ENCODE results near the gene PTOV1. TPM values are rescaled to one million over a fixed set of nuclear protein-coding genes. Genes with fewer than 3 reads are reported as not detected.
A peak's percentile ranks its signal among the peaks of the same experiment; 100 is the strongest.
"Not testable (repeated sequence)": the region's sequence is repeated elsewhere in the genome, so short reads cannot be mapped to it uniquely, and the experiment has no call there.

The PTOV1 gene
- total RNA-seq, 2 experiments from 2014 or later, result 105 to 124 TPM

GRCh38 chr19:49818649-49819370 is 32.1 kb upstream of the PTOV1 start:
- H3K36me3 ChIP-seq (ENCODE audit: insufficient read depth, low read length), result peaks cover 36% of the 10 kb centered on the region
- peaks cover 59% of the 10 kb centered on the region for H3K4me1 ChIP-seq (ENCODE audit: insufficient read depth, low read length, poor library complexity, severe bottlenecking)
- POLR2A ChIA-PET, result interaction anchor here (0.7 to 1.9 kb wide), 3 partner anchors 31 to 56 kb away, joined by 4 to 8 read pairs (median 6); partner anchors contain the start of genes PTOV1 and TSKS
- H3K4me3 ChIP-seq (ENCODE audit: low read depth, low read length, poor library complexity, severe bottlenecking), result peak overlapping the region; percentile 90
- H4K20me1 ChIP-seq (ENCODE audit: insufficient read depth, low read length), result no peaks in the 10 kb centered on the region
- peak overlapping the region; percentile 72 for H3K27ac ChIP-seq (ENCODE audit: low read depth, low read length, poor library complexity, severe bottlenecking)
- TF ChIP-seq CTCF (conservative IDR thresholded peaks at IDR 0.05; ENCODE audit: low read length), result no peak
- no peak for TF ChIP-seq EZH2phosphoT487 (IDR thresholded peaks at IDR 0.05; ENCODE audit: borderline replicate concordance, low read depth, low read length)
- CTCF ChIA-PET (ENCODE audit: unreplicated experiment), result no interaction called here
- peak; percentile 43 for DNase-seq (ENCODE audit: low spot score)
- H3K9me3 ChIP-seq (ENCODE audit: low read length), result no peaks in the 10 kb centered on the region
- peaks cover 33% of the 10 kb centered on the region for H3K79me2 ChIP-seq (ENCODE audit: insufficient read depth, low read depth, low read length)
- peak overlapping the region; percentile 98 for H3K4me2 ChIP-seq (ENCODE audit: low read length)
- BruUV-seq (replicated peaks), result no TSS peak
- H2AFZ ChIP-seq (ENCODE audit: low read length), result peak overlapping the region; percentile 70; the same call in 1 of the 2 replicates
- no peaks in the 10 kb centered on the region for H3K9me2 ChIP-seq (ENCODE audit: insufficient read depth, low read length)
- intact Hi-C loops (cut with micrococcal nuclease; ENCODE audit: unreplicated experiment), result no loop called here

- DNase-seq (ENCODE audit: low spot score); H3K9me3 ChIP-seq (ENCODE audit: low read length); BruUV-seq (replicated peaks); H2AFZ ChIP-seq (ENCODE audit: low read length); H4K20me1 ChIP-seq (ENCODE audit: insufficient read depth, low read length); H3K9me2 ChIP-seq (ENCODE audit: insufficient read depth, low read length); intact Hi-C loops (cut with micrococcal nuclease; ENCODE audit: unreplicated experiment); CTCF ChIA-PET (ENCODE audit: unreplicated experiment): not testable (repeated sequence)
- peaks cover 59% of the 10 kb centered on the region for H3K4me1 ChIP-seq (ENCODE audit: insufficient read depth, low read length, poor library complexity, severe bottlenecking)
- H3K79me2 ChIP-seq (ENCODE audit: insufficient read depth, low read depth, low read length), result peaks cover 41% of the 10 kb centered on the region
- POLR2A ChIA-PET, result interaction anchor here (0.7 to 1.9 kb wide), 5 partner anchors 19 to 399 kb away, joined by 3 to 8 read pairs (median 4); partner anchors contain the start of genes PTOV1 and TSKS
- H3K36me3 ChIP-seq (ENCODE audit: insufficient read depth, low read length), result peaks cover 43% of the 10 kb centered on the region
- peak overlapping the region; percentile 90 for H3K4me3 ChIP-seq (ENCODE audit: low read depth, low read length, poor library complexity, severe bottlenecking)
- peak overlapping the region; percentile 72 for H3K27ac ChIP-seq (ENCODE audit: low read depth, low read length, poor library complexity, severe bottlenecking)
- H3K4me2 ChIP-seq (ENCODE audit: low read length), result peak overlapping the region; percentile 98
Observed at GRCh38 chr19:49819452-49820115, 31.4 kb upstream of the PTOV1 start.

- peaks cover 62% of the 10 kb centered on the region for H3K4me1 ChIP-seq (ENCODE audit: insufficient read depth, low read length, poor library complexity, severe bottlenecking)
- BruUV-seq (replicated peaks), result TSS peak; percentile 70
- CTCF ChIA-PET (ENCODE audit: unreplicated experiment), result no interaction called here
- peak overlapping the region; percentile 98 for H3K4me2 ChIP-seq (ENCODE audit: low read length)
- no peaks in the 10 kb centered on the region for H3K9me3 ChIP-seq (ENCODE audit: low read length)
- H3K79me2 ChIP-seq (ENCODE audit: insufficient read depth, low read depth, low read length), result peaks cover 46% of the 10 kb centered on the region
- H3K36me3 ChIP-seq (ENCODE audit: insufficient read depth, low read length), result peaks cover 49% of the 10 kb centered on the region
- no peak for TF ChIP-seq CTCF (conservative IDR thresholded peaks at IDR 0.05; ENCODE audit: low read length)
- TF ChIP-seq EZH2phosphoT487 (IDR thresholded peaks at IDR 0.05; ENCODE audit: borderline replicate concordance, low read depth, low read length), result no peak
- peak overlapping the region; percentile 72 for H3K27ac ChIP-seq (ENCODE audit: low read depth, low read length, poor library complexity, severe bottlenecking)
- DNase-seq (ENCODE audit: low spot score), result no peak
- intact Hi-C loops (cut with micrococcal nuclease; ENCODE audit: unreplicated experiment), result no loop called here
- POLR2A ChIA-PET, result interaction anchor here (0.7 to 1.7 kb wide), 3 partner anchors 19 to 399 kb away, joined by 3 to 4 read pairs (median 3); no protein-coding TSS in a partner anchor
- no peaks in the 10 kb centered on the region for H4K20me1 ChIP-seq (ENCODE audit: insufficient read depth, low read length)
- peak overlapping the region; percentile 90 for H3K4me3 ChIP-seq (ENCODE audit: low read depth, low read length, poor library complexity, severe bottlenecking)
- H3K9me2 ChIP-seq (ENCODE audit: insufficient read depth, low read length), result no peaks in the 10 kb centered on the region
- H2AFZ ChIP-seq (ENCODE audit: low read length), result no peak overlapping the region
Observed at GRCh38 chr19:49820125-49820524, 30.8 kb upstream of the PTOV1 start.
